ENCODE results near the gene TJP1.
"Not testable (repeated sequence)": the region's sequence is repeated elsewhere in the genome, so short reads cannot be mapped to it uniquely, and the experiment has no call there.

The TJP1 gene

GRCh38 chr15:29696950-29697738 lies 125.1 kb downstream of the TJP1 start:
- DNase-seq: no peak

- not testable (repeated sequence) for DNase-seq
Observed at GRCh38 chr15:29696506-29696905, 125.8 kb downstream of the TJP1 start.

GRCh38 chr15:29695489-29696167 lies 126.6 kb downstream of the TJP1 start:
- DNase-seq: no peak

- no peak for DNase-seq
Observed at GRCh38 chr15:29693225-29693624, 129.0 kb downstream of the TJP1 start.

GRCh38 chr15:29692527-29692926 lies 129.7 kb downstream of the TJP1 start:
- no peak for DNase-seq

- DNase-seq: no peak
Observed at GRCh38 chr15:29690765-29691475, 131.3 kb downstream of the TJP1 start.

GRCh38 chr15:29689287-29689986 lies 132.8 kb downstream of the TJP1 start:
- no peak for DNase-seq

GRCh38 chr15:29688506-29689286 lies 133.6 kb downstream of the TJP1 start:
- no peak for DNase-seq

- DNase-seq: no peak
Observed at GRCh38 chr15:29687939-29688505, 134.2 kb downstream of the TJP1 start.

GRCh38 chr15:29687204-29687815 lies 135.0 kb downstream of the TJP1 start:
- DNase-seq: no peak

GRCh38 chr15:29686445-29687203 lies 135.6 kb downstream of the TJP1 start:
- DNase-seq: no peak

GRCh38 chr15:29686079-29686425 lies 136.2 kb downstream of the TJP1 start:
- no peak for DNase-seq

- DNase-seq: no peak
Observed at GRCh38 chr15:29685156-29686078, 136.9 kb downstream of the TJP1 start.

GRCh38 chr15:29682781-29683180 lies 139.5 kb downstream of the TJP1 start:
- DNase-seq: no peak

- DNase-seq: no peak
Observed at GRCh38 chr15:29682361-29682760, 139.9 kb downstream of the TJP1 start.

GRCh38 chr15:29681946-29682345 lies 140.3 kb downstream of the TJP1 start:
- DNase-seq: no peak

- DNase-seq: no peak
Observed at GRCh38 chr15:29681166-29681845, 141.0 kb downstream of the TJP1 start.

GRCh38 chr15:29680465-29681165 lies 141.7 kb downstream of the TJP1 start:
- DNase-seq: no peak

Measured in SHP77 treated with DMSO at 0.1 percent for 48 hours (cell line).